Liver (tissue), 3 donors: ENCODE measurements around the gene SP9.

Source experiments
- CTCF ChIP-seq: fragments of 150-350 bp; IDR thresholded peaks from 2 replicates; pipeline ENCODE4 v1.5.1; 2017; ENCODE audit warnings: improper control_type of control experiment, low read depth, low read length; ENCODE audit not compliant: missing input control
- SP1 ChIP-seq: IDR thresholded peaks from 2 replicates; pipeline ENCODE4 v1.6.1; 2018; ENCODE audit warnings: antibody characterized with exemption, mild to moderate bottlenecking
- donor health status: healthy.
- donor health status: healthy.

- TF ChIP-seq SP1: no peak
- no peak for TF ChIP-seq CTCF
Measured at GRCh38 chr2:174286172-174286571, 48.6 kb upstream of the SP9 start.
